Peyer's patch (tissue), 4 donors: ENCODE measurements around the gene SUPT3H. TPM values are rescaled to one million over a fixed set of nuclear protein-coding genes. Genes with fewer than 3 reads are reported as not detected.

ENCODE experiments used
- DNase-seq, 3 donors: peaks; one replicate each; pipeline ENCODE4 v3.0.0-alpha.2; 2017 to 2019
- H3K27ac ChIP-seq, 4 donors: fragments of 200-600 bp; sonication (generic); one replicate each; pipeline ENCODE4 v1.5.1; 2016 to 2019
- H3K27me3 ChIP-seq, 2 donors: fragments of 200-600 bp; sonication (generic); one replicate each; pipeline ENCODE4 v1.5.1; 2019
- H3K36me3 ChIP-seq, 3 donors: fragments of 200-600 bp; sonication (generic); one replicate each; pipeline ENCODE4 v1.5.1; 2016 to 2019
- H3K4me1 ChIP-seq, 4 donors: fragments of 200-600 bp; sonication (generic); one replicate each; pipeline ENCODE4 v1.5.1; 2016 to 2019
- H3K4me3 ChIP-seq, 4 donors: fragments of 200-600 bp; sonication (generic); 1 replicate in 3 of 4; 2 replicates in 1 of 4; pipeline ENCODE4 v1.5.1; 2016 to 2019; ENCODE audit warnings: mild to moderate bottlenecking in 1 of 4
- H3K9me3 ChIP-seq, 4 donors: fragments of 200-600 bp; sonication (generic); one replicate each; pipeline ENCODE4 v1.5.1; 2016 to 2019; ENCODE audit warnings: mild to moderate bottlenecking in 1 of 4
- CTCF ChIP-seq, 6 experiments: fragments of 450-650 bp in 4 of 6; fragments of 200-600 bp in 2 of 6; sonication (generic) in 1 of 6; IDR thresholded peaks; one replicate each; pipeline ENCODE4 v1.5.1; 2017 to 2019; ENCODE audit warnings: antibody characterized with exemption in 6 of 6, mild to moderate bottlenecking in 3 of 6, moderate library complexity in 1 of 6
- POLR2A ChIP-seq, 2 donors: fragments of 450-650 bp; IDR thresholded peaks; one replicate each; pipeline ENCODE4 v1.5.1; 2017; ENCODE audit warnings: antibody characterized with exemption in 2 of 2, mild to moderate bottlenecking in 2 of 2, moderate library complexity in 2 of 2
- total RNA-seq, 4 donors: library from RNA; depleted of rRNA; stranded (reverse); fragments of >200 nt; gene quantifications; one replicate each; pipeline ENCODE4 v1.1.0, GENCODE V29; 2016

Gene SUPT3H
- total RNA-seq, 4 donors from 2014 or later = 2.0 to 17.3 (median 2.7) TPM

GRCh38 chr6:45422503-45423110, 44.9 kb upstream of the SUPT3H start:
- Histone ChIP-seq H3K9me3 (no peaks in the 10 kb centered on the region), H3K27ac (peak overlapping the region; percentile 84 to 92 (median 86)), H3K36me3 (no peaks in the 10 kb centered on the region), H3K4me1 (peaks cover 0 to 26% (median 6%) of the 10 kb centered on the region in 4 donors), H3K27me3 (peaks cover 0 to 26% of the 10 kb centered on the region in 2 donors), H3K4me3 (peak overlapping the region; percentile 60 to 81 (median 62))
- TF ChIP-seq POLR2A (IDR thresholded peaks at IDR 0.05) (no peak), CTCF (IDR thresholded peaks at IDR 0.05) (no peak)
- peak; percentile 61 to 80 (median 66) for DNase-seq

DNA sequence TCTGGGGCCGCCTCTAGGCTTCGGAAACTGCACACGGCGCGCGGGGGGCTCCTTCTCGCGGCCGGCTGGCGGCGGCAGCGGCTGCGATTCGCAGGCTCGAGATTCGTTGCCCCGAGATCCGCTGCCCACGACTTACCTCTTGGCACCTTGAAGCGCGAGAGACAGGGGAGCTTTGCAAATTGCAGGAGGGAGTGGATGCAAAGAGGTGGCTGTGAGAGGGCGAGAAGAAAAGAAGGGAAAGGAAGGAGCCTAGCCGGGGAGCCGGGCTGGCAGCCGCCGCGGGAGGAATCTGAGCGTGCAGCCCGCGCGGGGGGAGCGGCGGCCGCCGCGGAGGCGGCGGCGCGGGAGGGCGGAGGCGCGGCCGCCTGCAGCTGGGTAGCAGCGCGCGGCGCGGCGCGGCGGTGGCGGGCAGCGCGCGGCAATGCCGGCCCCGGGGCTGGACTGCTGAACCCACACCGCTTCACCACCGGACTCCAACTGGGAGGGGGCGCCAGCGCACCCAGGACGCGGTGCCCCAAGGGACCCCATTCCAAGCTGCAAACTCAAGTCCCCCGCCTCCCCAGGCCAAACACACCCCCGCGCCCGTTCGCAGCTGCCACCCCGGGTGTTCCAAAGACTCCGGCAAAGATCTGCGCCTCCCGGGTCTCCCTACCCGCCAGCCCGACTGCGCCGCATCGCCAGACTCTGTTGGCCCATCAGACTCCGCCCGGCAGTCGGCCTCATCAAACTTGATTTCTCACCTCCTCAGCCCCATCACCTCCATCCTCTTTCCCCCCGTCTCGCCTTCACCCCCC, 44.2 kb upstream of the SUPT3H start:
- Histone ChIP-seq H3K9me3 (no peaks in the 10 kb centered on the region), H3K36me3 (no peaks in the 10 kb centered on the region), H3K27me3 (peaks cover 0 to 26% of the 10 kb centered on the region in 2 donors), H3K27ac (peak overlapping the region; percentile 84 to 92 (median 86)), H3K4me1 (peaks cover 0 to 26% (median 6%) of the 10 kb centered on the region in 4 donors), H3K4me3 (peak overlapping the region; percentile 60 to 81 (median 62))
- DNase-seq = peak; percentile 63 to 80 (median 71)
- TF ChIP-seq POLR2A (IDR thresholded peaks at IDR 0.05) (no peak), CTCF (IDR thresholded peaks at IDR 0.05) (peak in 1 of 6 experiments; percentile 1)

DNA sequence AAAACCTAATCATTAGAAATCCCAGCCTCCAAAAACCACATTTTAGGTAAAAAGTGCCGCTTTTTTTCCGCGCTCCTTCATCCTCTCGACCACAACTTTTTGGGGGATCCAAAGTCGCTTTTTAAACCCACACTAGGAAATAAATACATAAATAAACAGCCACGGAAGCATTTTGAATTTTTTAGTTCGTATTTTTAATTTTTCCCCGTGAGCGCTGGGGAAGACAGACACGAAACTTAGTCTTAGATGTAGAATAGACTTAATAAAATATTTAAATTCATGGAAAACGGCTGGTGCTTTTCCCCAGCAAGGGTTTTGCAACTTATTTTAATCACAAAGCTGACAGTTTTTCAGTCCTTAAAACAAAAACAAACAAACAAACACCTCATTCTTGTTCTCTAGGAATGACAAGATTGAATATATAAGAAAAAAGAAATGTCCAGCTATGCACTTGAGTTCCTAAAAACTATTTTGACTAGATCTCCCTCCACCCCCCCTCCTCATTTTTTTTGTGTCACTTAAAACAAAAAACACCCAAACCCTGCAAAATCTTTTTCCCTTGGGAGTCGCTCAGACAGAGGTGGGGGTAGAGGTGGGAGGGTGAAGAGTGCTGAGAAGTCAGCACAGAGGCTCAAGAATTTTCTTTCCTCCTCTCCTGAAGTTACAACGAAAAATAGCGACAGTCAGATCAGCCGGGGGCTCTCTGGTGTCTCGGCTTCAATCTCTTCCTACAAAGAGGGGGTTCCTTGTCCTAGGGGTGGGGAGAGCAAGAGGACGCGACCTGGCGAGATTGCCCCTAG, 43.4 kb upstream of the SUPT3H start:
- Histone ChIP-seq H3K36me3 (no peaks in the 10 kb centered on the region), H3K9me3 (no peaks in the 10 kb centered on the region), H3K4me1 (peaks cover 0 to 26% (median 6%) of the 10 kb centered on the region in 4 donors), H3K27ac (peak overlapping the region; percentile 84 to 92 (median 86)), H3K4me3 (peak overlapping the region; percentile 60 to 81 (median 62)), H3K27me3 (peaks cover 0 to 26% of the 10 kb centered on the region in 2 donors)
- no peak for DNase-seq
- TF ChIP-seq POLR2A (IDR thresholded peaks at IDR 0.05) = no peak
- TF ChIP-seq CTCF (IDR thresholded peaks at IDR 0.05) = no peak

DNA sequence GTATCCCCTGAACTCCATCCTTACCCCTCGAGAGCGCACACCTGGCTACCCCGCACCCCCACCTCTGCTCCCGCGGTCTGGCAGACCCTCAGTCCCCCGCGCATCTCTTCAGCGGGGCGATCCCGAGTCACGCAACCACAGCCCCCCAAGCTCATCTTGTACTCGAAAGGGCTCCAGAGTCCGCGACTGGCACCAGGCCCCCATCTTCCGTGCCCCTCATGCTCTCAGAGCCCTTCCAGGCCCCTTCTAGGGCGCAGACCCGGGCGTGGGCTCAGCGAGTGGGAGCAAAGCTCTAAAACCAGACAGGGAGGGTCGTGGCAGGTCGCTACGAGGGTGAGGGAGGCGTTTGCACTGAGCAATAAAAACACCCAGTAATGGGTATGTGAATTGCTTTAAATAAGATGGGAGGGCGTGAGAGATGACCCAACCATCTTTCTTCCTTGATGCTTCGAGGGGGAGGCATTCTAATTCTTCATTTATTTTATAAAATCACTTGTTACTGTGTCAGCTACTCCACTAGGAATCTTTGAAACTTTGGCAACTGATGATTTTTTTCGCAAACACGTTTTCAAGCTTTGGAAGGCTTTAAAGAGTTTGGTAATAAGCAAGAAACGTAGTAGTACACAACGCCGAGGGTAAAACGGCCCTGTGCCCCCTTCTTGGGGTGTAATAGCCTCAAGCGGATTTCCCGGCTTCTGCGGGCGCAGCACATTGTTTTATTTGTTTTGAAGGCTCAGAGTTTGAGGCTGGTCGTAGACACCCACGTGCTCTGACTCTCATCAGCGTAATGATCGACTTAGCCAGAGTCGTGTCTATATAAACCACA, 42.6 kb upstream of the SUPT3H start:
- peak overlapping the region in 3 of 4 donors; percentile 84 to 92 (median 86) for H3K27ac ChIP-seq
- peaks cover 0 to 26% (median 6%) of the 10 kb centered on the region in 4 donors for H3K4me1 ChIP-seq
- H3K27me3 ChIP-seq = peaks cover 0 to 26% of the 10 kb centered on the region in 2 donors
- DNase-seq = peak in 2 of 3 donors; percentile 62 to 80
- peak overlapping the region; percentile 60 to 81 (median 62) for H3K4me3 ChIP-seq
- H3K9me3 ChIP-seq = no peaks in the 10 kb centered on the region
- H3K36me3 ChIP-seq = no peaks in the 10 kb centered on the region
- TF ChIP-seq CTCF (IDR thresholded peaks at IDR 0.05) = no peak
